CD1c-positive myeloid dendritic cell (primary cell): ENCODE results near the gene PLCB1.
"Not testable (repeated sequence)": the region's sequence is repeated elsewhere in the genome, so short reads cannot be mapped to it uniquely, and the experiment has no call there.

Experiments used
- DNase-seq: peaks from one replicate; pipeline ENCODE4 v3.0.0-alpha.2; 2016; ENCODE audit errors: extremely low spot score

Gene PLCB1

DNA sequence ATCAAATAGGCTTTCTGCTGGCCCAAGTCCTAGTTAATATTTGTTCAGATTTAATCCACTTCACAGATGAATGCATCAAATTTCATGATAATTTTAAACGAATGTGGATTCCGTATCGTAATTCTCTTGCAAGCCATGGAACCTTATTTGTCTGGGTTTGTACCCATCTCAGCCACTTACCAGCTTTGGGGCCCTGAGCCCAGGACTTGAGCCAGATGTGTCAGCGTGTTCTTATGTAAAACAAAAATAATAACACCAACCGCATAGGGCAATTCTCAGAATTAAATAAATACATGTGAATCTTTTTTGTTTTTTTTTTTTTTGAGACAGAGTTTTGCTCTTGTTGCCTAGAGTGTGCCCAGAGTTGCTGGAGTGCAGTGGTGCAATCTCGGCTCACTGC is 654.3 kb downstream of the PLCB1 start:
- no peak for DNase-seq

GRCh38 chr20:8787090-8787489 is 655.0 kb downstream of the PLCB1 start:
- no peak for DNase-seq

- DNase-seq = no peak
Measured at GRCh38 chr20:8788275-8788674, 656.2 kb downstream of the PLCB1 start.

GRCh38 chr20:8788831-8789230 is 656.8 kb downstream of the PLCB1 start:
- DNase-seq = no peak

DNA sequence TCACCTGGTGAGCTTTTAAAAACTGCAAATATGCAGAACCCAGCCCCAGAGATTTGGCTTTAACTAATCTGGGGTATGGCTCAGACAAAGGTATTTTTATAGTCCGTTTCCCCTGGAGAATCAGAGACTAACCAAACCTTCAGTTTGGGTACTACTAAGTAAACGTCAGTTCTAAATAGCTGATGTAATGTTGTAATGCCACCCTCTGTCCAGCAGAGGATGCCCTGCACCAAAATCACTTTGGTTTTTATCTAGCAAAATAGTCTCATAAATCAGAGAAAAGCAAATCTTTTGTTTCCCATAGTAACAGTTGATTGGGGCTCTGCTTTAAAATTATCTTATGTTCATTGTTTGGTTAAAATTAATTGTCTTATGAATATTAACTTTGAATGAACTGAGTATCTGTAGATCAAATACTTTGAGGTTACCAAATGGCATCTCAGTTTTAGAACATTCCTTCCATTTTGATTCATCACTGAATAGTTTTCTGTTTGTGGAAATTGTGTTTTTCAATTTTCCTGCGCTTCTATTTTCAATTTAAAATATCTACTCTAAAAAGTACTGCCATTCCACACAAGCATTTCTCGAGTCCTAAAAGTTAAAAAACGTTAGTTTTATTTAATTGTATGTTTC is 658.5 kb downstream of the PLCB1 start:
- DNase-seq = peak; percentile 40

DNA sequence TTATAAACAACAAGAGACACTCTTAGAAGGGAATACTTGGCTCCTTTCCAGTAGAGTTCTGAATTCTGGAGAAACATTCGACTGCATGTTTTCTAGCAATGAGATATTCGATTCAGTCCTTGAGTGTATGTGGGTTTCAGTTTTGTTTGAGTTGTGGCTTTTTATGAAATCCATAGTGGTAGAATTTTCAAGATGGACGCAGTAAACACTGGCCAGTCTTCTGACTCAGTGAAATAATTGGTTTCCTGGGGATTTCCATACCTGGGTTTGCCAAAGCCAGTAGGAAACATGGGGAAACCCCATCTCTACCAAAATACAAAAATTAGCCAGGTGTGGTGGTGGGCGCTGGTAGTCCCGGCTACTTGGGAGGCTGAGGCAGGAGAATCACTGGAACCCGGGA is 663.3 kb downstream of the PLCB1 start:
- no peak for DNase-seq

DNA sequence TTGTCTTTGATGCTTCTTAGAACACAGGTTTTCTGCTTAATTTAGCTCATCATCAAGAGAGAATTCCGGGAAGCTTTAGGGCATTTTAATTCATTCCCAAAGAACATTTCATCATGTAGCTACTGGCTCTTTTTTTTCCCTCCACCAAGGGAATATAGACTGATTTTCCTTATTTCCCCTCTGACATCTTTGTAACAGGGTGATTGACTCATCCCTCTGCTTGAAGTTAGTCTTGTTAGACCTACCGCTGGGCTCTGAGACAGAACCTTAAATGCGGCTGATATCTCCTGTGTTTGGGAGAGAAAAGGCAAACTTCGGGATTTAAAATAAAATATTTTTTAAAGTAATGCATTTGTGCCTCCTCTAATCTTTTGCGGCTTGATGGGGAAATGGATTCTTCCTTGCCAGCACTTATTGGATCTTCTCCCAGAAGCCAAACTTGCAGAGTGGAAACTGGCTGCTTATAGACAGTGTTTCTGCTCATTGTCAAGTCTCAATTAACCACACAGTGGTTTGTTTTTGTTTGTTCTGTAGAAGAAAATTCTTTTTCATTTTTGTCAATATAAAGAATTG is 664.1 kb downstream of the PLCB1 start:
- DNase-seq = no peak

GRCh38 chr20:8798505-8798904 is 666.4 kb downstream of the PLCB1 start:
- DNase-seq = no peak

- no peak for DNase-seq
Measured at GRCh38 chr20:8800089-8800488, 668.0 kb downstream of the PLCB1 start.

DNA sequence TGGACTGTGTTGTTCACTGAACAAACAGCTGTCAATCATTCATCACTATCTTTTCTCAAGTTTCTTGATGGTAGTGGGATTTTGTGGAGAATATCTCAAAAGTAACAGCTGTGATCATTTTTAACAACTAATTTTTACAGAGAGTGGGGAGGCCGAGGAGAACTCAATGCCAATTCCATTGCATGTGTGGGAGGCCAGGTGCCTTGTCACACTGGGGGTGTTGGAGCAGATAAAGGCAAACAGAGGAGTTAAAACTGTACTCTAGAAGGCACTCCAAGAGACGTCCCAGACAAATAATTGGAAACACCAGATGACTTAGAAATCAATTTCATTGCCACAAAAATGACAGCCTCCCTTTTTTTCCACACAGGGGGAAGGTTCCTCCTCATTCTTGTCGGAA is 669.6 kb downstream of the PLCB1 start:
- no peak for DNase-seq

DNA sequence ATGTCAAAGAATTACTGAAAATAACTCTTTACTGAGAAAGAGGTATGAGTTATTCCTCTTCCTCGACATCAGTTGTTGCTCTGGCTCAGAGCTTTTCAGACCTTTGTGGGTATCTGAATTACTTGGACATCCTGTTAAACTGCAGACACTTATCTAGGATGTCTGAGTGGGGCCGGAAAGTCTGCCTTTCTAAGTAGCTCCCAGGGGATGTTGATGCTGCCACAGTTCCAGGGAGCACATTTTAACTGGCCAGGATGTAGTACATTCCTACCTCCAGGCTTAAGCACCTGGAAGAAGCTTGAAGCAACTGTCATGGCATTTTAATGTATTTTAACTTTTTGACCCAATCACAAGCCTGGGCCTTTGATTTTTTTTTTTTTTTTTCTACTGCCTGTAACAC is 671.0 kb downstream of the PLCB1 start:
- no peak for DNase-seq

- no peak for DNase-seq
Measured at GRCh38 chr20:8803941-8804340, 671.9 kb downstream of the PLCB1 start.

- no peak for DNase-seq
Measured at GRCh38 chr20:8805737-8806442, 673.8 kb downstream of the PLCB1 start.

DNA sequence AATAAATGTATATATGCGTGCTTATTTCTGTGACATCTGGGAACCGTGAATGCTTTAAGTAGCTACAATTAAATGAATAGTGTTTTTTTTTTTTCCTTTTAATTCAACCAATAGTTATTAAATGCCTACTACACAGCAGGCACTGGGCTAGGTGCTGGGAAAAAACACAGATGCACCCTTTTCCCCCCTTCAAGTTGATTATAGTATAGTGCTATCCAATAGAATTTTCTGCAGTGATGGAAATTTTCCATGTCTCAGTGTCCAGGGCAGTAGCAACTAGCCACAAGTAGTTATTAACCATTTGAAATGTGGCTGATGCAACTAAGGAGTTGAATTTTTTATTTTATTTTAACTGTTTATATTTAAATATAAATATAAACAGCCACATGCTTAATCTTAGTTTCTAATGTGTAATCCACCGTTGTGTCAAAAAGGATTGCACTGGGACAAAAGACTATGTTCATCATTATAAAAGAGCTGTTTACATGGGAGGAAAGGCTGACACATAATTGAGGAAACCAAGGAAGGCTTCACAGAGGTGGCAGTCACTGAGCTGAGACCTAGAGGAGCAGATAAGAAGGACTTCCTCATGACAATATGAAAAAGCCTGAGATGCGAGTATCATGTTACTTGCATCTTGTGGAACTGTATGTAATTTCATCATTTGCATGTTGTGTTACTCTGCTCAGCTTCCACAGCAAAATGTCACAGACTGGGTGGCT is 675.6 kb downstream of the PLCB1 start:
- no peak for DNase-seq

DNA sequence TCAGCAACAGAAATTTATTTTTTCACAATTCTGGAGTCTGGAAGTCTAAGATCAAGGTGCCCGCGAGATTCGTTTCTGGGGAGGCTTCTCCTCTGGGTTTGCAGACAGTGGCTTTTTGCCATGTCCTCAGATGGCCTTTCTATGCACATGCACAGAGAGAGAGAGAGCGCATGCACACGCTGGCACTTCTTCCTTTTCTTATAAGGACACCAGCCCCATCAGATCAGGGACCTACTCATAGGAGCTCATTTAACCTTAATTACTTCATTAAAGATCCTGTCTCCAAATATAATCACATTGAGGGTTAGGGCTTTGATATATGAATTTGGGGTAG is 676.1 kb downstream of the PLCB1 start:
- DNase-seq = no peak

GRCh38 chr20:8809107-8809953 is 677.3 kb downstream of the PLCB1 start:
- DNase-seq = no peak

GRCh38 chr20:8811801-8812594 is 679.9 kb downstream of the PLCB1 start:
- DNase-seq = no peak

GRCh38 chr20:8812817-8813216 is 680.8 kb downstream of the PLCB1 start:
- DNase-seq = no peak

GRCh38 chr20:8815208-8815607 is 683.1 kb downstream of the PLCB1 start:
- no peak for DNase-seq

DNA sequence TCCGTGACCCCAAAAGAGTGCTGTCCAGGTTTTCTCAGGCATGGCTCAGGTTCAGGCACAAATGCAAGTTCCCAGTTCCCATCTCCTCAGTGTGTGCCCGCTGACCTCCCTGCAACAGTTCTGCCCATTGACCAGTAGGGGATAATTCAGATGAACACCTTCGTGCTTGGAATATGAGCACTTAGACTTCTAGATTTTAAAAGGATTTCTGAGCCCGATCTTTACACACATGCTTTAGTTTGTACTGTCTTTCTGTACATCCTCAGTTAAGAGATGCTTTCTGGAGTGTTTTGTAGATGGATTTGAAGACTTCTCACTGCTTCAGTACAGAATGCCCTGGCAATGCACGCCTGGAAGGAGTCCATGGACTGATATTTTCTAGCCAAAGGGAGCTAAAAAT is 697.2 kb downstream of the PLCB1 start:
- no peak for DNase-seq

DNA sequence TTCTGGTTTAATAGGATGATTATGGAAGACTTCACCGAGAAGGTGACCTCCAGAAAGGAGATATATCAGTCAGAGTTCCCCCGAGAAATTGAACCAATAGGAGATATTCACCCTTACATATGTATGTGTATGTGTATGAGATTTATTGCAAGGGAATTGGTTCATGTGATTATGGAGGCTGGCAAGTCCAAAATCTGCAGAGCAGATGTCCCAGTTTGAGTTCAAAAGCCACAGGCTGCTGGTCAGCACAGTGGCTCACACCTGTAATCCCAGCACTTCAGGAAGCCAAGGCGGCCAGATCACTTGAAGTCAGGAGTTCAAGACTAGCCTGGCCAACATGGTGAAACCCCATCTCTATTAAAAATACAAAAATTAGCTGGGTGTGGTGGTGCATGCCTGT is 702.2 kb downstream of the PLCB1 start:
- DNase-seq = not testable (repeated sequence)
